HEK293 (cell line): ENCODE results near the gene RPL36A.

ENCODE experiments used
- CTCF ChIP-seq: fragments of 450-650 bp; formaldehyde crosslinking; IDR thresholded peaks from 2 replicates; pipeline ENCODE4 v1.5.1; 2016; ENCODE audit warnings: missing biosample characterization, missing genetic modification characterization
- HOXA7 ChIP-seq: sonication (generic); formaldehyde crosslinking; IDR thresholded peaks from 2 replicates; pipeline ENCODE4 v1.8.1; 2022; ENCODE audit warnings: missing genetic modification reagents, borderline replicate concordance
- PATZ1 ChIP-seq: fragments of 450-650 bp; formaldehyde crosslinking; IDR thresholded peaks from 2 replicates; pipeline ENCODE4 v1.5.1; 2016; ENCODE audit warnings: missing biosample characterization, missing genetic modification characterization
- PRDM1 ChIP-seq: fragments of 450-650 bp; formaldehyde crosslinking; IDR thresholded peaks from 2 replicates; pipeline ENCODE4; 2016; ENCODE audit warnings: missing biosample characterization, missing genetic modification characterization
- SCRT2 ChIP-seq: fragments of 450-650 bp; formaldehyde crosslinking; IDR thresholded peaks from 2 replicates; pipeline ENCODE4 v1.5.1; 2016; ENCODE audit warnings: missing biosample characterization, missing genetic modification characterization
- ZBTB1 ChIP-seq: fragments of 450-650 bp; formaldehyde crosslinking; IDR thresholded peaks from 2 replicates; pipeline ENCODE4 v1.5.1; 2016; ENCODE audit warnings: missing biosample characterization, missing genetic modification characterization
- ZBTB26 ChIP-seq: fragments of 450-650 bp; formaldehyde crosslinking; optimal IDR thresholded peaks from 2 replicates; pipeline ENCODE3; 2016; ENCODE audit warnings: missing biosample characterization, mild to moderate bottlenecking, missing genetic modification characterization
- ZBTB44 ChIP-seq: fragments of 450-650 bp; IDR thresholded peaks from 2 replicates; pipeline ENCODE4 v1.5.1; 2018; ENCODE audit warnings: missing biosample characterization, mild to moderate bottlenecking, missing genetic modification characterization
- ZNF223 ChIP-seq: fragments of 450-650 bp; formaldehyde crosslinking; IDR thresholded peaks from 2 replicates; pipeline ENCODE4 v1.5.1; 2016; ENCODE audit warnings: missing biosample characterization, missing genetic modification characterization
- ZNF24 ChIP-seq: fragments of 450-650 bp; formaldehyde crosslinking; IDR thresholded peaks from 2 replicates; pipeline ENCODE4 v1.5.1; 2016; ENCODE audit warnings: missing biosample characterization, missing genetic modification characterization
- ZSCAN5A ChIP-seq: fragments of 450-650 bp; formaldehyde crosslinking; IDR thresholded peaks from 2 replicates; pipeline ENCODE4 v1.5.1; 2016; ENCODE audit warnings: missing biosample characterization, missing genetic modification characterization

GRCh38 chrX:101386542-101386885 lies 4.3 kb upstream of the RPL36A start:
- TF ChIP-seq CTCF (tag by site-specific recombination) (no peak), HOXA7 (no peak), ZNF24 (tag by site-specific recombination) (no peak), PRDM1 (tag by site-specific recombination) (no peak), PATZ1 (tag by site-specific recombination) (no peak), ZBTB26 (tag by site-specific recombination) (no peak), ZSCAN5A (tag by site-specific recombination) (no peak), ZNF223 (tag by site-specific recombination) (no peak), ZBTB44 (tag by site-specific recombination) (no peak), ZBTB1 (tag by site-specific recombination) (no peak), SCRT2 (tag by site-specific recombination) (no peak)
